GM19023 (cell line): Measurements from ENCODE around the gene TENT4A.

Experiments used
- ATAC-seq: cut with Tn5 transposase; IDR thresholded peaks from one replicate; pipeline ENCODE4 v1.9.1; 2021; ENCODE audit warnings: mild to moderate bottlenecking, moderate library complexity; ENCODE audit not compliant: unreplicated experiment

The TENT4A gene

GRCh38 chr5:6791031-6791430 lies 77.8 kb downstream of the TENT4A start:
- no peak for ATAC-seq

GRCh38 chr5:6792376-6792775 lies 79.1 kb downstream of the TENT4A start:
- no peak for ATAC-seq

- no peak for ATAC-seq
Observed at GRCh38 chr5:6792911-6793471, 79.8 kb downstream of the TENT4A start.

- ATAC-seq, result no peak
Observed at GRCh38 chr5:6801236-6801635, 88.0 kb downstream of the TENT4A start.

GRCh38 chr5:6803981-6804550 lies 90.8 kb downstream of the TENT4A start:
- no peak for ATAC-seq

- ATAC-seq, result no peak
Observed at GRCh38 chr5:6804766-6805501, 91.7 kb downstream of the TENT4A start.

- no peak for ATAC-seq
Observed at GRCh38 chr5:6805841-6806240, 92.6 kb downstream of the TENT4A start.
